Heart right ventricle (tissue), 16 donors: ENCODE results near the gene RPL9. TPM values are rescaled to one million over a fixed set of nuclear protein-coding genes. Genes with fewer than 3 reads are reported as not detected.

Experiments used
- ATAC-seq, 8 donors: fragments of 200-7000 bp; cut with Tn5 transposase; one replicate each; pipeline ENCODE4 v1.9.1; 2020; ENCODE audit warnings: mild to moderate bottlenecking in 8 of 8, moderate library complexity in 8 of 8, moderate number of reproducible peaks in 1 of 8
- DNase-seq, 2 donors: peaks; one replicate each; pipeline ENCODE4 v3.0.0-alpha.2; 2020
- H3K27ac ChIP-seq, 10 donors: fragments of 200-600 bp; sonication (generic) in 2 of 10; one replicate each; pipeline versions ENCODE4 v1.5.0 to v1.8.0; 2020 to 2022; ENCODE audit warnings: mild to moderate bottlenecking in 3 of 10
- H3K27me3 ChIP-seq, 7 donors: fragments of 200-600 bp; one replicate each; pipeline ENCODE4 v1.8.0; 2021 to 2022; ENCODE audit warnings: mild to moderate bottlenecking in 2 of 7
- H3K36me3 ChIP-seq, 9 donors: fragments of 200-600 bp; sonication (generic) in 1 of 9; one replicate each; pipeline versions ENCODE4 v1.5.0 to v1.8.0; 2020 to 2022; ENCODE audit warnings: mild to moderate bottlenecking in 2 of 9
- H3K4me1 ChIP-seq, 9 donors: fragments of 200-600 bp; sonication (generic) in 1 of 9; one replicate each; pipeline versions ENCODE4 v1.5.0 to v1.8.0; 2020 to 2022; ENCODE audit warnings: mild to moderate bottlenecking in 4 of 9
- H3K4me3 ChIP-seq, 10 donors: fragments of 200-600 bp; sonication (generic) in 2 of 10; one replicate each; pipeline versions ENCODE4 v1.5.0 to v1.8.0; 2020 to 2022; ENCODE audit warnings: mild to moderate bottlenecking in 7 of 10, moderate library complexity in 2 of 10
- H3K9me3 ChIP-seq, 11 donors: fragments of 200-600 bp in 10 of 11; sonication (generic) in 2 of 11; one replicate each; pipeline versions ENCODE4 v1.5.0 to v1.8.0; 2013 to 2022; ENCODE audit warnings: mild to moderate bottlenecking in 2 of 11, control low read depth in 1 of 11, moderate library complexity in 1 of 11
- WGBS, 2 donors: extraction: QIAGEN DNeasy Blood & Tissue Kit; methylation state at CpG; one replicate each; pipeline ENCODE4 v1.1.7; 2013; ENCODE audit warnings: inconsistent platforms in 1 of 2; 5-methylcytosine and 5-hydroxymethylcytosine counted together
- intact Hi-C, 10 donors: fragments of 100-400 bp; cut with DNase I; formaldehyde crosslinking; loops; one replicate each; pipeline versions ENCODE4 v1.11.1 to v1.14.2; 2022
- polyA plus RNA-seq, 2 donors: library from polyadenylated mRNA; stranded (reverse); fragments of 200-250 nt; gene quantifications; one replicate each; pipeline ENCODE4 v1.2.3, GENCODE V29; 2013
- total RNA-seq, 10 donors: library from RNA; stranded (reverse); fragmentation: NEBNext Ultra II Directional in 3 of 10; extraction: Animal tissue kit (Norgen Biotek cat#: 25700) in 3 of 10; gene quantifications; one replicate each; pipeline versions ENCODE4 v1.2.1 to v1.2.4, GENCODE V29; 2021 to 2023
- TF ChIP-seq, protein P1 (sequence below), 9 donors: fragments of 200-600 bp; sonication (generic) in 2 of 9; IDR thresholded peaks; one replicate each; pipeline versions ENCODE4 v1.5.0 to v1.8.0; 2021 to 2022; ENCODE audit warnings: antibody characterized with exemption in 9 of 9, mild to moderate bottlenecking in 5 of 9, moderate library complexity in 1 of 9
- donor health status: Arrhythmogenic right ventricular cardiomyopathy.
- donor health status: ischemic (EF 13 %, LVEDD 7.1; RV severe dilation, severe dysfunction).
- donor health status: healthy with polysubstance abuse.
- donor health status: DM: no; HTN: yes; CAD: no.
- donor health status: DM: no; HTN: no; CAD: no.
- donor health status: ischemic (EF 25% LVEDD 6.9; RV normal size, moderate dysfunction).
- donor health status: ischemic (EF 25% LVEDD 5.7; RV mildly dilated, moderate dysfunction).
- donor health status: healthy.
- donor health status: DM: yes; HTN: yes; CAD: no.
- donor health status: Ischemic cardiomyopathy.
- donor health status: ischemic (EF 35%, LVEDD 5.7; RV mildly dilated, moderate dysfunction).
- donor health status: nonischemic (EF 11% LVEDD 7.7; RV severe dilation, severe dysfunction).
- donor health status: DM: yes; HTN: yes; CAD: no.
- donor health status: PGD.
- donor health status: ischemic (EF 29% LVEDD 5.4; RV normal size, mild dysfunction).
- donor health status: nonischemic (EF 23%, LVEDD 6.1; RV moderate dilation, normal function).

RPL9 gene
- total and polyA plus RNA-seq, 12 donors: 546 to 1,826 (median 801) TPM

GRCh38 chr4:39441593-39441992 lies 17.1 kb downstream of the RPL9 start:
- no peaks in the 10 kb centered on the region for H3K9me3 ChIP-seq
- intact Hi-C loops: no loop called here
- DNase-seq: no peak

DNA sequence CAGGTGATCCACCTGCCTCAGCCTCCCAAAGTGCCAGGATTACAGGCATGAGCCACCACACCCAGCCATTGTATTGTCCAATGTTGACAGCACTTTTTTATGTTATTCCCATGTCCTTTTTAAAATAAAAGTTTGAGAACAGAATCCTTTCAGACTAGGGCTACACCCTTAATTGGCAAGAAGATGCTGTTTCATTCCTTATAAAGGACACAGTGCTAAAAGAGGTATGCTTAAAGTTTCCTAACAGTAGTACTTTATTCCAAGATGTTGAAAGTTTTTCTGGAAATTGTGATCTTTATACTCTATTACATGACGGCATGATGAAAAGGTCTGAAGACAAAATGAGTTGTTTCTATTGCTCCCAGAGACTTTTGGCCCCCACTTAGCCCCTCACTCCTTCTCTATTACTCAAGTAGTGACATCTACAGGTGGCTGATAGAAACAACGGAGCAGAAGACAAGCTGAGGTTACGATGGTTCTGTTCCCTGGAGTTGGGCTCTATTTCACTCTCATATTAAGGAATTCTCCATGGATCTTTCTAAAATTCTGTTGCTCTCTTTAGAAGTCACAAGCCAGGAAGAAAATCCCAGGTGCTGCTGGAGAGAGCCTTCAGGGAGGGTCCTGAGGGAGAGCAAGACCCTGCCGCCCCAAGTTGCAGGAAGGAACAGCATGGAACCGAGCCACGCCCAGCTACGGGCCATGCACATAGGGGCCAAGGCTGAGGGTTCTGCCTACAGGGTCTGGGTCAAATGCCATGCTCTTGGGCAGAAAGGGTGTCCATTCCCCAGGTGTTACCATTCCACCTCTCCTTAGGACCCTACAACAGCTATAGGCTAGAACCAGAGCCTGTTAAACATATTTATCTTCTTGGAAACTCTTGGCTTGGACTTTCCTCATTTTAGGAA lies 22.8 kb downstream of the RPL9 start:
- Histone ChIP-seq H3K4me3 (no peak overlapping the region), H3K27me3 (peaks cover 0 to 10% (median 0%) of the 10 kb centered on the region in 7 donors), H3K9me3 (no peaks in the 10 kb centered on the region), H3K36me3 (no peaks in the 10 kb centered on the region), H3K27ac (no peak overlapping the region), H3K4me1 (no peaks in the 10 kb centered on the region)
- TF ChIP-seq, protein P1, sequence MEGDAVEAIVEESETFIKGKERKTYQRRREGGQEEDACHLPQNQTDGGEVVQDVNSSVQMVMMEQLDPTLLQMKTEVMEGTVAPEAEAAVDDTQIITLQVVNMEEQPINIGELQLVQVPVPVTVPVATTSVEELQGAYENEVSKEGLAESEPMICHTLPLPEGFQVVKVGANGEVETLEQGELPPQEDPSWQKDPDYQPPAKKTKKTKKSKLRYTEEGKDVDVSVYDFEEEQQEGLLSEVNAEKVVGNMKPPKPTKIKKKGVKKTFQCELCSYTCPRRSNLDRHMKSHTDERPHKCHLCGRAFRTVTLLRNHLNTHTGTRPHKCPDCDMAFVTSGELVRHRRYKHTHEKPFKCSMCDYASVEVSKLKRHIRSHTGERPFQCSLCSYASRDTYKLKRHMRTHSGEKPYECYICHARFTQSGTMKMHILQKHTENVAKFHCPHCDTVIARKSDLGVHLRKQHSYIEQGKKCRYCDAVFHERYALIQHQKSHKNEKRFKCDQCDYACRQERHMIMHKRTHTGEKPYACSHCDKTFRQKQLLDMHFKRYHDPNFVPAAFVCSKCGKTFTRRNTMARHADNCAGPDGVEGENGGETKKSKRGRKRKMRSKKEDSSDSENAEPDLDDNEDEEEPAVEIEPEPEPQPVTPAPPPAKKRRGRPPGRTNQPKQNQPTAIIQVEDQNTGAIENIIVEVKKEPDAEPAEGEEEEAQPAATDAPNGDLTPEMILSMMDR (IDR thresholded peaks at IDR 0.05): no peak
- no peak for DNase-seq
- intact Hi-C loops: no loop called here
- ATAC-seq: no peak
- WGBS, 2 donors: 58 to 60% methylated on average over 7 of the region's 7 CpGs

More at GRCh38 chr4:39441593-39441992, 17.1 kb downstream of the RPL9 start:
- Histone ChIP-seq H3K27ac (no peak overlapping the region), H3K27me3 (peaks cover 0 to 5% (median 0%) of the 10 kb centered on the region in 7 donors), H3K4me1 (peaks cover 0 to 2% (median under 1%) of the 10 kb centered on the region in 9 donors), H3K36me3 (no peaks in the 10 kb centered on the region), H3K4me3 (no peak overlapping the region)
- WGBS, 2 donors: 88 to 93% methylated on average over 2 of the region's 2 CpGs
- ATAC-seq: no peak
- TF ChIP-seq, protein P1 (IDR thresholded peaks at IDR 0.05): no peak

DNA sequence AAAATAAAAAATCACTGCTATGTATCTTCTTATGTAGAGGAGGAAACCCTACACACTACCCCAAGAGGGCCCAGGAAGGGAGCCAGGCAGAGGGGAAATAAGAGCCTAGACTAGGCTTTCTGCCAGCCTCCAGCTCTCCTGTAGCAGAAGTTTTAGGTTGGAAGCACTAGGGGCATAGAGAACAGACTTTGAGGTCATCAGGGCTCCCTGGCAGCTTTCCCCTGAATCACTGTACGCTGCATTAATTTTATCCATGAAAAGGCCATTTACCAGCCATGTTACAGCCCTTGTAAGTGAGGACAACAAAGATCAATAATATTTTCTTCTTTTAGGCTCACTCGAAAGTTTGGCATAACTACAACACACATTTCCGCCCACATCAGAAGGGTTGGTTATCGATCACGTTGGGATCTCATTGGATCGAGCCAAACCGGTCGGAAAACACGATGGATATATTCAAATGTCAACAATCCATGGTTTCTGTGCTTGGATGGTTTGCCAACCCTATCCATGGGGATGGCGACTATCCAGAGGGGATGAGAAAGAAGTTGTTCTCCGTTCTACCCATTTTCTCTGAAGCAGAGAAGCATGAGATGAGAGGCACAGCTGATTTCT lies 24.7 kb downstream of the RPL9 start:
- TF ChIP-seq, protein P1 (IDR thresholded peaks at IDR 0.05): no peak
- no peak for ATAC-seq
- no peaks in the 10 kb centered on the region for H3K9me3 ChIP-seq

GRCh38 chr4:39429476-39430334 lies 29.0 kb downstream of the RPL9 start:
- H3K4me3 ChIP-seq: no peak overlapping the region
- H3K9me3 ChIP-seq: no peaks in the 10 kb centered on the region
- WGBS, 2 donors: 73% methylated on average over 4 of the region's 4 CpGs
- DNase-seq (no peak), ATAC-seq (no peak)
- H3K27ac ChIP-seq: no peak overlapping the region
- no peaks in the 10 kb centered on the region for H3K4me1 ChIP-seq
- no peaks in the 10 kb centered on the region for H3K27me3 ChIP-seq
- no peaks in the 10 kb centered on the region for H3K36me3 ChIP-seq
- TF ChIP-seq, protein P1 (IDR thresholded peaks at IDR 0.05): no peak
- intact Hi-C loops: no loop called here

More for the DNA sequence above, 24.7 kb downstream of the RPL9 start:
- H3K27ac ChIP-seq: no peak overlapping the region
- 91 to 92% methylated on average over 11 of the region's 11 CpGs for WGBS, 2 donors
- no peaks in the 10 kb centered on the region for H3K36me3 ChIP-seq
- intact Hi-C loops: no loop called here
- peaks cover 0 to 5% (median 0%) of the 10 kb centered on the region in 7 donors for H3K27me3 ChIP-seq
- no peak for DNase-seq
- H3K4me3 ChIP-seq: no peak overlapping the region
- H3K4me1 ChIP-seq: no peaks in the 10 kb centered on the region
